MCF 10A (cell line): Measurements from ENCODE around the gene SLC4A2. TPM values are rescaled to one million over a fixed set of nuclear protein-coding genes. Genes with fewer than 3 reads are reported as not detected.

ENCODE experiments used
- BruUV-seq: library from RNA; stranded (reverse); fragments of 400-500 nt; replicated peaks from 2 replicates; lab custom pipeline; 2021; lab: Mats Ljungman, UMichigan
- CTCF ChIA-PET: fragments of 300-600 bp; sonication (Branson Sonifier 250); formaldehyde crosslinking; extraction: SDS; loops from one replicate; lab custom pipeline; 2021; ENCODE audit warnings: antibody characterized with exemption, inconsistent platforms; lab: Yijun Ruan, JAX
- POLR2A ChIA-PET: fragments of 300-600, 350-650 bp; sonication (Branson Sonifier 250); formaldehyde crosslinking; extraction: SDS; loops from one replicate; lab custom pipeline; 2020; ENCODE audit warnings: antibody characterized with exemption, inconsistent platforms; lab: Yijun Ruan, JAX
- DNase-seq: peaks from one replicate; pipeline ENCODE4 v3.0.0-alpha.2; 2018; ENCODE audit not compliant: unreplicated experiment
- H3K27ac Mint-ChIP-seq: one replicate; pipeline ENCODE4 v1.8.0; 2022; ENCODE audit warnings: mild to moderate bottlenecking, low read depth, mixed read lengths; ENCODE audit not compliant: unreplicated experiment
- H3K27me3 Mint-ChIP-seq: one replicate; pipeline ENCODE4 v1.8.0; 2022; ENCODE audit warnings: mixed read lengths; ENCODE audit not compliant: insufficient read depth, unreplicated experiment
- H3K36me3 Mint-ChIP-seq: one replicate; pipeline ENCODE4 v1.8.0; 2022; ENCODE audit warnings: mild to moderate bottlenecking, moderate library complexity, mixed read lengths; ENCODE audit not compliant: insufficient read depth, unreplicated experiment
- H3K4me1 Mint-ChIP-seq: one replicate; pipeline ENCODE4 v1.8.0; 2022; ENCODE audit warnings: mixed read lengths; ENCODE audit not compliant: insufficient read depth, unreplicated experiment
- H3K4me3 Mint-ChIP-seq: one replicate; pipeline ENCODE4 v1.8.0; 2022; ENCODE audit warnings: mild to moderate bottlenecking, moderate library complexity, mixed read lengths; ENCODE audit not compliant: unreplicated experiment
- H3K9me3 Mint-ChIP-seq: one replicate; pipeline ENCODE4 v1.8.0; 2022; ENCODE audit warnings: mixed read lengths; ENCODE audit not compliant: unreplicated experiment
- intact Hi-C: fragments of 100-400 bp; cut with micrococcal nuclease; formaldehyde crosslinking; loops from 2 replicates; pipeline ENCODE4 v1.14.1; 2022
- total RNA-seq: library from RNA; stranded (reverse); gene quantifications from 2 replicates; pipeline ENCODE4 v1.2.3, GENCODE V29; 2022
- TF ChIP-seq, protein P1 (sequence below): fragments of 200-600 bp; IDR thresholded peaks from one replicate; pipeline ENCODE4 v1.8.0; 2022; ENCODE audit warnings: antibody characterized with exemption, mild to moderate bottlenecking; ENCODE audit not compliant: unreplicated experiment

SLC4A2 gene
- total RNA-seq, 1 experiment from 2014 or later, result 112 TPM

DNA sequence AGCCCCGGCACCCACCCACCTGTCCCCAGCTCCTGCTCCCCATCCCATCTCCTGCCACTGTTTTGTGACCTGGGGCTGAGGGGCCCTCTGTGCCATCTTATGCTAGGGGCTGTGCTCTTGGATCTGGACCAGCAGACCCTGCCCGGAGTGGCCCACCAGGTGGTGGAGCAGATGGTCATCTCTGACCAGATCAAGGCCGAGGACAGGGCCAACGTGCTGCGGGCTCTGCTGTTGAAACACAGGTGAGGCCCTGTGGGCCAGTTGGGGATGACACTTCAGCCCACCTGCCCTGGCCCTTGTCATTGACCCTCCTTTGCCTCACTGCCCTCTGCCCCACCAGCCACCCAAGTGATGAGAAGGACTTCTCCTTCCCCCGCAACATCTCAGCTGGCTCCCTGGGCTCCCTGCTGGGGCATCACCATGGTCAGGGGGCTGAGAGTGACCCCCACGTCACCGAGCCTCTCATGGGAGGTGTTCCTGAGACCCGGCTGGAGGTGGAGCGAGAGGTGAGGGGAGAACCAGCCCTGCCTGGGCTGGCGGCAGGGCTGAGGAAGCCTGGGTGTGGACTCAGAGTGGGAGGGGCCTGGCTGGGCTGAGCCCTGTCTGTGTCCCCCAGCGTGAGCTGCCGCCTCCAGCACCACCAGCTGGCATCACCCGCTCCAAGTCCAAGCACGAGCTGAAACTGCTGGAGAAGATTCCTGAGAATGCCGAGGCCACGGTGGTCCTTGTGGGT lies 10.6 kb downstream of the SLC4A2 start:
- no peak for DNase-seq
- peaks cover 76% of the 10 kb centered on the region for H3K36me3 Mint-ChIP-seq
- no peak overlapping the region for H3K4me3 Mint-ChIP-seq
- ChIA-PET CTCF (interaction anchor here (0.8 kb wide), 1 partner anchor 46 kb away, joined by 3 read pairs; no protein-coding TSS in a partner anchor), POLR2A (no interaction called here)
- no peaks in the 10 kb centered on the region for H3K9me3 Mint-ChIP-seq
- TF ChIP-seq, protein P1, sequence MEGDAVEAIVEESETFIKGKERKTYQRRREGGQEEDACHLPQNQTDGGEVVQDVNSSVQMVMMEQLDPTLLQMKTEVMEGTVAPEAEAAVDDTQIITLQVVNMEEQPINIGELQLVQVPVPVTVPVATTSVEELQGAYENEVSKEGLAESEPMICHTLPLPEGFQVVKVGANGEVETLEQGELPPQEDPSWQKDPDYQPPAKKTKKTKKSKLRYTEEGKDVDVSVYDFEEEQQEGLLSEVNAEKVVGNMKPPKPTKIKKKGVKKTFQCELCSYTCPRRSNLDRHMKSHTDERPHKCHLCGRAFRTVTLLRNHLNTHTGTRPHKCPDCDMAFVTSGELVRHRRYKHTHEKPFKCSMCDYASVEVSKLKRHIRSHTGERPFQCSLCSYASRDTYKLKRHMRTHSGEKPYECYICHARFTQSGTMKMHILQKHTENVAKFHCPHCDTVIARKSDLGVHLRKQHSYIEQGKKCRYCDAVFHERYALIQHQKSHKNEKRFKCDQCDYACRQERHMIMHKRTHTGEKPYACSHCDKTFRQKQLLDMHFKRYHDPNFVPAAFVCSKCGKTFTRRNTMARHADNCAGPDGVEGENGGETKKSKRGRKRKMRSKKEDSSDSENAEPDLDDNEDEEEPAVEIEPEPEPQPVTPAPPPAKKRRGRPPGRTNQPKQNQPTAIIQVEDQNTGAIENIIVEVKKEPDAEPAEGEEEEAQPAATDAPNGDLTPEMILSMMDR, result no peak
- H3K4me1 Mint-ChIP-seq, result no peaks in the 10 kb centered on the region
- intact Hi-C loops, result no loop called here
- BruUV-seq, result no TSS peak
- no peak overlapping the region for H3K27ac Mint-ChIP-seq
- H3K27me3 Mint-ChIP-seq, result no peaks in the 10 kb centered on the region

DNA sequence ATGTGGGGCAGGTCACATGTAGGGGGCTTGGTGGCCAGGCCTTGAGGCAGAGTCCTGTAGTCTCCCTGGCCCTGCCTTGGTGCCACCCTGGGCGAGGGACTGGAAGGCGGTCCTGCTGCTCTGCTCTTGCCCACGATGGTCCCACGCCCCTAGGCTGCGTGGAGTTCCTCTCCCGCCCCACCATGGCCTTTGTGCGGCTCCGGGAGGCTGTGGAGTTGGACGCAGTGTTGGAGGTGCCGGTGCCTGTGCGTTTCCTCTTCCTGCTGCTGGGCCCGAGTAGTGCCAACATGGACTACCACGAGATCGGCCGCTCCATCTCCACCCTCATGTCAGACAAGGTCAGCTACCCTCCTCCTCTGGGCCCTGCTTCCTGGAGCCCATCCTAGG lies 11.2 kb downstream of the SLC4A2 start:
- DNase-seq, result no peak
- intact Hi-C loops, result no loop called here
- CTCF ChIA-PET, result interaction anchor here (0.8 to 1.2 kb wide), 2 partner anchors 10 to 45 kb away, joined by 3 to 5 read pairs; no protein-coding TSS in a partner anchor
- H3K27me3 Mint-ChIP-seq, result no peaks in the 10 kb centered on the region
- TF ChIP-seq, protein P1, result no peak
- no peak overlapping the region for H3K4me3 Mint-ChIP-seq
- POLR2A ChIA-PET, result no interaction called here
- no TSS peak for BruUV-seq
- no peaks in the 10 kb centered on the region for H3K9me3 Mint-ChIP-seq
- H3K4me1 Mint-ChIP-seq, result no peaks in the 10 kb centered on the region
- peaks cover 76% of the 10 kb centered on the region for H3K36me3 Mint-ChIP-seq
- H3K27ac Mint-ChIP-seq, result no peak overlapping the region

DNA sequence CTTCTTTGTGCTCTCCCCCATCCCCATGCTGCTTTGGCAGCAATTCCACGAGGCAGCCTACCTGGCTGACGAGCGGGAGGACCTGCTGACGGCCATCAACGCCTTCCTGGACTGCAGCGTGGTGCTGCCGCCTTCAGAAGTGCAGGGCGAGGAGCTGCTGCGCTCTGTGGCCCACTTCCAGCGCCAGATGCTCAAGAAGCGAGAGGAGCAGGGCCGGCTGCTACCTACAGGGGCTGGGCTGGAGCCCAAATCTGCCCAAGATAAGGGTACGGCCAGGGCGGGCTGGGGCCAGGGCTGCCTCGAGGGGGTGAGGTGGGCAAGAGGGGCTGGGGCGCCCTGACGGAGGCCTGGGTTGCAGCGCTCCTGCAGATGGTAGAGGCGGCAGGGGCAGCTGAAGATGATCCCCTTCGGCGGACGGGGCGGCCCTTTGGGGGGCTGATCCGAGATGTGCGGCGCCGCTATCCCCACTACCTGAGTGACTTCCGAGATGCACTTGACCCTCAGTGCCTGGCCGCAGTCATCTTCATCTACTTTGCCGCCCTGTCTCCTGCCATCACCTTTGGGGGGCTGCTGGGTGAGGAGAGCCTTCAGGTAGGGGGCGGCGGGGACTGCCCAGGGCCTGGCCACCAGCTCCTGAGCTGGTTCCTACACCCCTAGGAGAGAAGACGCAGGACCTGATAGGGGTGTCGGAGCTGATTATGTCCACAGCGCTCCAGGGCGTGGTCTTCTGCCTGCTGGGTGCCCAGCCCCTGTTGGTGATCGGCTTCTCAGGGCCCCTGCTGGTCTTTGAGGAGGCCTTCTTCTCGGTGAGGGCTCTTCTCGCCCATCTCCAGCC lies 11.9 kb downstream of the SLC4A2 start:
- POLR2A ChIA-PET, result no interaction called here
- peaks cover 79% of the 10 kb centered on the region for H3K36me3 Mint-ChIP-seq

More for the DNA sequence above, 11.9 kb downstream of the SLC4A2 start:
- no peak for DNase-seq
- H3K9me3 Mint-ChIP-seq, result no peaks in the 10 kb centered on the region
- no peak overlapping the region for H3K4me3 Mint-ChIP-seq
- no peaks in the 10 kb centered on the region for H3K4me1 Mint-ChIP-seq
- no TSS peak for BruUV-seq
- intact Hi-C loops, result no loop called here
- CTCF ChIA-PET, result interaction anchor here (0.6 to 1.2 kb wide), 3 partner anchors 11 to 75 kb away, joined by 3 to 5 read pairs (median 4); no protein-coding TSS in a partner anchor
- TF ChIP-seq, protein P1, result no peak
- H3K27me3 Mint-ChIP-seq, result no peaks in the 10 kb centered on the region
- no peak overlapping the region for H3K27ac Mint-ChIP-seq
